ENCODE results near the gene ULK1. TPM values are rescaled to one million over a fixed set of nuclear protein-coding genes. Genes with fewer than 3 reads are reported as not detected.

The ULK1 gene
- total and polyA plus RNA-seq, 2 of the 13 experiments (the other 11 are each of a cell fraction or from before 2014, with no cell fraction given): 2.8 to 10.1 TPM

GRCh38 chr12:131894313-131894860, at the start of gene ULK1 (continued):
- TF ChIP-seq, protein P1, sequence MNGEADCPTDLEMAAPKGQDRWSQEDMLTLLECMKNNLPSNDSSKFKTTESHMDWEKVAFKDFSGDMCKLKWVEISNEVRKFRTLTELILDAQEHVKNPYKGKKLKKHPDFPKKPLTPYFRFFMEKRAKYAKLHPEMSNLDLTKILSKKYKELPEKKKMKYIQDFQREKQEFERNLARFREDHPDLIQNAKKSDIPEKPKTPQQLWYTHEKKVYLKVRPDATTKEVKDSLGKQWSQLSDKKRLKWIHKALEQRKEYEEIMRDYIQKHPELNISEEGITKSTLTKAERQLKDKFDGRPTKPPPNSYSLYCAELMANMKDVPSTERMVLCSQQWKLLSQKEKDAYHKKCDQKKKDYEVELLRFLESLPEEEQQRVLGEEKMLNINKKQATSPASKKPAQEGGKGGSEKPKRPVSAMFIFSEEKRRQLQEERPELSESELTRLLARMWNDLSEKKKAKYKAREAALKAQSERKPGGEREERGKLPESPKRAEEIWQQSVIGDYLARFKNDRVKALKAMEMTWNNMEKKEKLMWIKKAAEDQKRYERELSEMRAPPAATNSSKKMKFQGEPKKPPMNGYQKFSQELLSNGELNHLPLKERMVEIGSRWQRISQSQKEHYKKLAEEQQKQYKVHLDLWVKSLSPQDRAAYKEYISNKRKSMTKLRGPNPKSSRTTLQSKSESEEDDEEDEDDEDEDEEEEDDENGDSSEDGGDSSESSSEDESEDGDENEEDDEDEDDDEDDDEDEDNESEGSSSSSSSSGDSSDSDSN (CRISPR knock-in tag; IDR thresholded peaks at IDR 0.05): peak; percentile 43; the same call in 1 of the 2 replicates
- TF ChIP-seq ZNF7 (CRISPR knock-in tag; IDR thresholded peaks at IDR 0.05) (no peak), MAZ (IDR thresholded peaks at IDR 0.05; ENCODE audit: borderline replicate concordance, low read depth, low read length) (peak; percentile 58; the same call in 1 of the 2 replicates), MAZ (CRISPR knock-in tag; IDR thresholded peaks at IDR 0.05; ENCODE audit: low read depth) (0 out of 2 replicates have a peak, but pooled peaks have one; percentile 17), ZFX (CRISPR knock-in tag; IDR thresholded peaks at IDR 0.05; ENCODE audit: low read depth) (peak; percentile 74), RAD51 (IDR thresholded peaks at IDR 0.05; ENCODE audit: borderline replicate concordance) (no peak), KDM3A (CRISPR knock-in tag; IDR thresholded peaks at IDR 0.05; ENCODE audit: low read depth) (no peak), TMF1 (CRISPR knock-in tag; IDR thresholded peaks at IDR 0.05; ENCODE audit: low read depth) (no peak), CCDC6 (CRISPR knock-in tag; IDR thresholded peaks at IDR 0.05) (no peak), ZNF501 (CRISPR knock-in tag; IDR thresholded peaks at IDR 0.05) (no peak), ZSCAN22 (CRISPR knock-in tag; IDR thresholded peaks at IDR 0.05) (no peak), NKX3-1 (CRISPR knock-in tag; IDR thresholded peaks at IDR 0.05) (no peak), ZNF142 (CRISPR knock-in tag; IDR thresholded peaks at IDR 0.05) (no peak), HOXD1 (CRISPR knock-in tag; IDR thresholded peaks at IDR 0.05) (no peak), NR2C2 (CRISPR knock-in tag; IDR thresholded peaks at IDR 0.05; ENCODE audit: borderline replicate concordance) (no peak), TAF1 (CRISPR knock-in tag; IDR thresholded peaks at IDR 0.05) (peak; percentile 46; the same call in 1 of the 2 replicates), MAX (IDR thresholded peaks at IDR 0.05) (no peak)
- TF ChIP-seq, protein P2, sequence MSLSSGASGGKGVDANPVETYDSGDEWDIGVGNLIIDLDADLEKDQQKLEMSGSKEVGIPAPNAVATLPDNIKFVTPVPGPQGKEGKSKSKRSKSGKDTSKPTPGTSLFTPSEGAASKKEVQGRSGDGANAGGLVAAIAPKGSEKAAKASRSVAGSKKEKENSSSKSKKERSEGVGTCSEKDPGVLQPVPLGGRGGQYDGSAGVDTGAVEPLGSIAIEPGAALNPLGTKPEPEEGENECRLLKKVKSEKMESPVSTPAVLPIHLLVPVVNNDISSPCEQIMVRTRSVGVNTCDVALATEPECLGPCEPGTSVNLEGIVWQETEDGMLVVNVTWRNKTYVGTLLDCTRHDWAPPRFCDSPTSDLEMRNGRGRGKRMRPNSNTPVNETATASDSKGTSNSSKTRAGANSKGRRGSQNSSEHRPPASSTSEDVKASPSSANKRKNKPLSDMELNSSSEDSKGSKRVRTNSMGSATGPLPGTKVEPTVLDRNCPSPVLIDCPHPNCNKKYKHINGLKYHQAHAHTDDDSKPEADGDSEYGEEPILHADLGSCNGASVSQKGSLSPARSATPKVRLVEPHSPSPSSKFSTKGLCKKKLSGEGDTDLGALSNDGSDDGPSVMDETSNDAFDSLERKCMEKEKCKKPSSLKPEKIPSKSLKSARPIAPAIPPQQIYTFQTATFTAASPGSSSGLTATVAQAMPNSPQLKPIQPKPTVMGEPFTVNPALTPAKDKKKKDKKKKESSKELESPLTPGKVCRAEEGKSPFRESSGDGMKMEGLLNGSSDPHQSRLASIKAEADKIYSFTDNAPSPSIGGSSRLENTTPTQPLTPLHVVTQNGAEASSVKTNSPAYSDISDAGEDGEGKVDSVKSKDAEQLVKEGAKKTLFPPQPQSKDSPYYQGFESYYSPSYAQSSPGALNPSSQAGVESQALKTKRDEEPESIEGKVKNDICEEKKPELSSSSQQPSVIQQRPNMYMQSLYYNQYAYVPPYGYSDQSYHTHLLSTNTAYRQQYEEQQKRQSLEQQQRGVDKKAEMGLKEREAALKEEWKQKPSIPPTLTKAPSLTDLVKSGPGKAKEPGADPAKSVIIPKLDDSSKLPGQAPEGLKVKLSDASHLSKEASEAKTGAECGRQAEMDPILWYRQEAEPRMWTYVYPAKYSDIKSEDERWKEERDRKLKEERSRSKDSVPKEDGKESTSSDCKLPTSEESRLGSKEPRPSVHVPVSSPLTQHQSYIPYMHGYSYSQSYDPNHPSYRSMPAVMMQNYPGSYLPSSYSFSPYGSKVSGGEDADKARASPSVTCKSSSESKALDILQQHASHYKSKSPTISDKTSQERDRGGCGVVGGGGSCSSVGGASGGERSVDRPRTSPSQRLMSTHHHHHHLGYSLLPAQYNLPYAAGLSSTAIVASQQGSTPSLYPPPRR (CRISPR knock-in tag; IDR thresholded peaks at IDR 0.05; ENCODE audit: borderline replicate concordance): no peak

All from HepG2 (cell line).